ENCODE measurements around the gene RENBP. TPM values are rescaled to one million over a fixed set of nuclear protein-coding genes. Genes with fewer than 3 reads are reported as not detected.

RENBP gene
- total and polyA plus RNA-seq, 4 donors: 1.0 to 7.9 (median 7.0) TPM

DNA sequence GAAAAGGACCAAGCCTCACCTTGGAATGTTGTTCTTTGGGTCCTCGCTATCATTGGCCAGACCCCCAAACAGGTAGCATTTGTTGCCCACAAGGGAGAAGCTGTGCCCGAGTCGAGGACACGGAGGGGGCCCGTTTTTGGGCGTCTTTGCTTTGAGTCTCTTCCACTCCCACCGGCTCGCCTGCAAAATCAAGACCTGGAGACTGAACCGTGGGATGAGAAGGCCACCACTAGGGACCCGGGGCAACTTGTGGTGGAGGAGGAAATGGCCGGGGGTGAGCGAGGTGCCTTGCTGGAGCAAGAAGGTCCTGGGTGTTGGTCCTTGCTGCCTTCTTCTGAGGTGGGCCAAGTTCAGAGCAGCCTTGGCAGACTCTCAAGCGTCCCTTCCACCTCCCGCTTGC, 19.7 kb upstream of the RENBP start:
- no peaks in the 10 kb centered on the region for H3K27me3 ChIP-seq (ENCODE audit: control insufficient read depth in 4 of 4, insufficient read depth in 4 of 4, low read length in 3 of 4)
- TF ChIP-seq YY1 (IDR thresholded peaks at IDR 0.05): no peak
- TF ChIP-seq, protein P1, sequence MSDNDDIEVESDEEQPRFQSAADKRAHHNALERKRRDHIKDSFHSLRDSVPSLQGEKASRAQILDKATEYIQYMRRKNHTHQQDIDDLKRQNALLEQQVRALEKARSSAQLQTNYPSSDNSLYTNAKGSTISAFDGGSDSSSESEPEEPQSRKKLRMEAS (IDR thresholded peaks at IDR 0.05): no peak
- TF ChIP-seq, protein P2, sequence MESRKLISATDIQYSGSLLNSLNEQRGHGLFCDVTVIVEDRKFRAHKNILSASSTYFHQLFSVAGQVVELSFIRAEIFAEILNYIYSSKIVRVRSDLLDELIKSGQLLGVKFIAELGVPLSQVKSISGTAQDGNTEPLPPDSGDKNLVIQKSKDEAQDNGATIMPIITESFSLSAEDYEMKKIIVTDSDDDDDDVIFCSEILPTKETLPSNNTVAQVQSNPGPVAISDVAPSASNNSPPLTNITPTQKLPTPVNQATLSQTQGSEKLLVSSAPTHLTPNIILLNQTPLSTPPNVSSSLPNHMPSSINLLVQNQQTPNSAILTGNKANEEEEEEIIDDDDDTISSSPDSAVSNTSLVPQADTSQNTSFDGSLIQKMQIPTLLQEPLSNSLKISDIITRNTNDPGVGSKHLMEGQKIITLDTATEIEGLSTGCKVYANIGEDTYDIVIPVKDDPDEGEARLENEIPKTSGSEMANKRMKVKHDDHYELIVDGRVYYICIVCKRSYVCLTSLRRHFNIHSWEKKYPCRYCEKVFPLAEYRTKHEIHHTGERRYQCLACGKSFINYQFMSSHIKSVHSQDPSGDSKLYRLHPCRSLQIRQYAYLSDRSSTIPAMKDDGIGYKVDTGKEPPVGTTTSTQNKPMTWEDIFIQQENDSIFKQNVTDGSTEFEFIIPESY (IDR thresholded peaks at IDR 0.05): no peak
- TF ChIP-seq HNF4G (IDR thresholded peaks at IDR 0.05): no peak
- TF ChIP-seq, protein P3, sequence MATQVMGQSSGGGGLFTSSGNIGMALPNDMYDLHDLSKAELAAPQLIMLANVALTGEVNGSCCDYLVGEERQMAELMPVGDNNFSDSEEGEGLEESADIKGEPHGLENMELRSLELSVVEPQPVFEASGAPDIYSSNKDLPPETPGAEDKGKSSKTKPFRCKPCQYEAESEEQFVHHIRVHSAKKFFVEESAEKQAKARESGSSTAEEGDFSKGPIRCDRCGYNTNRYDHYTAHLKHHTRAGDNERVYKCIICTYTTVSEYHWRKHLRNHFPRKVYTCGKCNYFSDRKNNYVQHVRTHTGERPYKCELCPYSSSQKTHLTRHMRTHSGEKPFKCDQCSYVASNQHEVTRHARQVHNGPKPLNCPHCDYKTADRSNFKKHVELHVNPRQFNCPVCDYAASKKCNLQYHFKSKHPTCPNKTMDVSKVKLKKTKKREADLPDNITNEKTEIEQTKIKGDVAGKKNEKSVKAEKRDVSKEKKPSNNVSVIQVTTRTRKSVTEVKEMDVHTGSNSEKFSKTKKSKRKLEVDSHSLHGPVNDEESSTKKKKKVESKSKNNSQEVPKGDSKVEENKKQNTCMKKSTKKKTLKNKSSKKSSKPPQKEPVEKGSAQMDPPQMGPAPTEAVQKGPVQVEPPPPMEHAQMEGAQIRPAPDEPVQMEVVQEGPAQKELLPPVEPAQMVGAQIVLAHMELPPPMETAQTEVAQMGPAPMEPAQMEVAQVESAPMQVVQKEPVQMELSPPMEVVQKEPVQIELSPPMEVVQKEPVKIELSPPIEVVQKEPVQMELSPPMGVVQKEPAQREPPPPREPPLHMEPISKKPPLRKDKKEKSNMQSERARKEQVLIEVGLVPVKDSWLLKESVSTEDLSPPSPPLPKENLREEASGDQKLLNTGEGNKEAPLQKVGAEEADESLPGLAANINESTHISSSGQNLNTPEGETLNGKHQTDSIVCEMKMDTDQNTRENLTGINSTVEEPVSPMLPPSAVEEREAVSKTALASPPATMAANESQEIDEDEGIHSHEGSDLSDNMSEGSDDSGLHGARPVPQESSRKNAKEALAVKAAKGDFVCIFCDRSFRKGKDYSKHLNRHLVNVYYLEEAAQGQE (IDR thresholded peaks at IDR 0.05): no peak
- no peak for TF ChIP-seq SP1 (IDR thresholded peaks at IDR 0.05)
- TF ChIP-seq EGR1 (IDR thresholded peaks at IDR 0.05; ENCODE audit: low read depth in 2 of 2): no peak
- TF ChIP-seq TAF1 (conservative IDR thresholded peaks at IDR 0.05): no peak
- no peak for TF ChIP-seq GABPA (IDR thresholded peaks at IDR 0.05 in 1 of 2, conservative IDR thresholded peaks at IDR 0.05 in 1 of 2)
- no peak for TF ChIP-seq FOXA2 (IDR thresholded peaks at IDR 0.05)
- no peak for TF ChIP-seq NR2F2 (IDR thresholded peaks at IDR 0.05)
- no peak for TF ChIP-seq RAD21 (IDR thresholded peaks at IDR 0.05)
- TF ChIP-seq, protein P4, sequence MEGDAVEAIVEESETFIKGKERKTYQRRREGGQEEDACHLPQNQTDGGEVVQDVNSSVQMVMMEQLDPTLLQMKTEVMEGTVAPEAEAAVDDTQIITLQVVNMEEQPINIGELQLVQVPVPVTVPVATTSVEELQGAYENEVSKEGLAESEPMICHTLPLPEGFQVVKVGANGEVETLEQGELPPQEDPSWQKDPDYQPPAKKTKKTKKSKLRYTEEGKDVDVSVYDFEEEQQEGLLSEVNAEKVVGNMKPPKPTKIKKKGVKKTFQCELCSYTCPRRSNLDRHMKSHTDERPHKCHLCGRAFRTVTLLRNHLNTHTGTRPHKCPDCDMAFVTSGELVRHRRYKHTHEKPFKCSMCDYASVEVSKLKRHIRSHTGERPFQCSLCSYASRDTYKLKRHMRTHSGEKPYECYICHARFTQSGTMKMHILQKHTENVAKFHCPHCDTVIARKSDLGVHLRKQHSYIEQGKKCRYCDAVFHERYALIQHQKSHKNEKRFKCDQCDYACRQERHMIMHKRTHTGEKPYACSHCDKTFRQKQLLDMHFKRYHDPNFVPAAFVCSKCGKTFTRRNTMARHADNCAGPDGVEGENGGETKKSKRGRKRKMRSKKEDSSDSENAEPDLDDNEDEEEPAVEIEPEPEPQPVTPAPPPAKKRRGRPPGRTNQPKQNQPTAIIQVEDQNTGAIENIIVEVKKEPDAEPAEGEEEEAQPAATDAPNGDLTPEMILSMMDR (IDR thresholded peaks at IDR 0.05; ENCODE audit: low read depth, low read length, missing input control): no peak
- no peak for TF ChIP-seq HNF4A (conservative IDR thresholded peaks at IDR 0.05)
- TF ChIP-seq JUND (IDR thresholded peaks at IDR 0.05): no peak
- TF ChIP-seq, protein P5, sequence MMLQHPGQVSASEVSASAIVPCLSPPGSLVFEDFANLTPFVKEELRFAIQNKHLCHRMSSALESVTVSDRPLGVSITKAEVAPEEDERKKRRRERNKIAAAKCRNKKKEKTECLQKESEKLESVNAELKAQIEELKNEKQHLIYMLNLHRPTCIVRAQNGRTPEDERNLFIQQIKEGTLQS (IDR thresholded peaks at IDR 0.05): no peak
- no peak for TF ChIP-seq RXRA (IDR thresholded peaks at IDR 0.05)
- no peak for TF ChIP-seq FOXA1 (IDR thresholded peaks at IDR 0.05)
- no peaks in the 10 kb centered on the region for H3K9me3 ChIP-seq (ENCODE audit: control insufficient read depth in 4 of 4, low read length in 3 of 4)
- DNase-seq (ENCODE audit: low spot score): no peak
- H3K9ac ChIP-seq (ENCODE audit: low read depth in 1 of 2, low read length in 2 of 2): no peak overlapping the region
- H3K4me3 ChIP-seq (ENCODE audit: low read depth in 1 of 3, low read length in 3 of 3): no peak overlapping the region
- no peak overlapping the region for H3K27ac ChIP-seq (ENCODE audit: low read depth in 1 of 2, low read length in 2 of 2)
- WGBS: 94% methylated on average over 14 of the region's 14 CpGs
- peaks cover 6 to 40% (median 34%) of the 10 kb centered on the region in 4 donors for H3K4me1 ChIP-seq (ENCODE audit: control insufficient read depth in 4 of 4, insufficient read depth in 4 of 4, low read length in 3 of 4)
- peaks cover 8 to 52% (median 22%) of the 10 kb centered on the region in 4 donors for H3K36me3 ChIP-seq (ENCODE audit: control insufficient read depth in 4 of 4, insufficient read depth in 3 of 4, low read depth in 1 of 4, low read length in 3 of 4)

Data from liver (tissue), 9 donors.